Measurements from ENCODE around the gene CCDC187. TPM values are rescaled to one million over a fixed set of nuclear protein-coding genes. Genes with fewer than 3 reads are reported as not detected.

CCDC187 gene
- total RNA-seq, 1 experiment from 2014 or later, result not detected

DNA sequence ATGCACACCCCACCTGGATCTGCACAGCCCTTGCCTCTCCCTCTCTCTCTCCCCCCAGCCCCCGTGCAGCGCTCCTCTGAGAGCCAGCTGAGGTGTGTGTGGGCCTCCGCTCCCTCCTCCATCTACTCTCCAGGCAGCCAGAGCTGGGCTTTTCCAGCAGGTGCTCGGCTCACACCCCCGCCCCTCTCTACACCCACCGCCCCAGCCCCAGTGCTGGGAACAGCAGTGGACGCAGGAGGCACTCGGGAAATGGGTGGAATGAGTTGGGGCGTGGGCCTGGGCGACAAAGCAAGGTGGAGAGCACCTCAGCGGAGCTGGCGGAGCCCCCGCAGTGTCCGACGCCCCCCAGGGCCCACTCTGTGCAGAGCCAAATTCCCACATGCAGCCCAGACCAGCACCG, 85.6 kb downstream of the CCDC187 start:
- H3K4me3 Mint-ChIP-seq (ENCODE audit: unreplicated experiment), result no peak overlapping the region
- POLR2A ChIA-PET, result interaction anchor here (0.5 to 0.6 kb wide), 2 partner anchors 11 to 911 kb away, joined by 3 read pairs; no protein-coding TSS in a partner anchor

DNA sequence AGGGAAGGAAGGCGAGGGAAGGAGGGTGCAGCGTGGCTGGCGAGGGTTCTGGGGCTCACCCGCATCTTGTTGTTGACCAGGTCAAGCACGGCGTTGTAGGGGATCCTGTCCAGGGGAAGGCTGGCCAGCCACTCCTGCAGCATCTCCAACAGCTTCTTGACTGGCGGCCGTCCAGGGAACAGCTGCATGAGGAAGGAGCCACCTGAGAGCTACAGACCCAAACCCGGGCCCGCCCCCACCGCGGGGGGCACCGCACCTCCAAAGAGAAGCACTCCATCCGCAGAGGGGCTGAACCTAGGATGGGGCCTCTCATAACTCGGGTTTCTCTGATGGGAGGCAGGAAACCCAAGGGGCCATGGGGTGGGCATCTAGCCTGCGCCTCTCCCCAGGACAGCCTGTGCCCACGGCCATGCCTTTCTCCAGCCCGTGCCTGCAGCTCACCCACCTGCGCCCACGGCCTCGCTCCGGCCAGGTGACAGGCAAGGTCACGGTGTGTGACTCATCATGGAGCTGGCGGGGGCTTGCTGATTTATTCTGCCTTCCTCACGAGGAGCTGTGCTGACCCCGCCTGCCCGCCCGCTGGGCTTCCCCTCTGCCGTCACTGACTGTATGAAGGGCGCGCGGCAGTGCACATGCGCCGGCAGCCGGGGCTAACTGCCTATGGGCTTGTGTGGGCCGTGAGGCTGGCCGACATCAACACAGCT, 87.2 kb downstream of the CCDC187 start:
- H3K9me3 Mint-ChIP-seq (ENCODE audit: unreplicated experiment), result no peaks in the 10 kb centered on the region
- TF ChIP-seq, protein P1, sequence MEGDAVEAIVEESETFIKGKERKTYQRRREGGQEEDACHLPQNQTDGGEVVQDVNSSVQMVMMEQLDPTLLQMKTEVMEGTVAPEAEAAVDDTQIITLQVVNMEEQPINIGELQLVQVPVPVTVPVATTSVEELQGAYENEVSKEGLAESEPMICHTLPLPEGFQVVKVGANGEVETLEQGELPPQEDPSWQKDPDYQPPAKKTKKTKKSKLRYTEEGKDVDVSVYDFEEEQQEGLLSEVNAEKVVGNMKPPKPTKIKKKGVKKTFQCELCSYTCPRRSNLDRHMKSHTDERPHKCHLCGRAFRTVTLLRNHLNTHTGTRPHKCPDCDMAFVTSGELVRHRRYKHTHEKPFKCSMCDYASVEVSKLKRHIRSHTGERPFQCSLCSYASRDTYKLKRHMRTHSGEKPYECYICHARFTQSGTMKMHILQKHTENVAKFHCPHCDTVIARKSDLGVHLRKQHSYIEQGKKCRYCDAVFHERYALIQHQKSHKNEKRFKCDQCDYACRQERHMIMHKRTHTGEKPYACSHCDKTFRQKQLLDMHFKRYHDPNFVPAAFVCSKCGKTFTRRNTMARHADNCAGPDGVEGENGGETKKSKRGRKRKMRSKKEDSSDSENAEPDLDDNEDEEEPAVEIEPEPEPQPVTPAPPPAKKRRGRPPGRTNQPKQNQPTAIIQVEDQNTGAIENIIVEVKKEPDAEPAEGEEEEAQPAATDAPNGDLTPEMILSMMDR (IDR thresholded peaks at IDR 0.05; ENCODE audit: unreplicated experiment), result no peak
- H3K4me1 Mint-ChIP-seq (ENCODE audit: insufficient read depth, unreplicated experiment), result peaks cover 22% of the 10 kb centered on the region
- intact Hi-C loops (cut with micrococcal nuclease), result no loop called here
- BruUV-seq (replicated peaks), result no TSS peak
- H3K4me3 Mint-ChIP-seq (ENCODE audit: unreplicated experiment), result no peak overlapping the region
- POLR2A ChIA-PET, result no interaction called here
- CTCF ChIA-PET, result interaction anchor here (0.8 to 2.7 kb wide), 4 partner anchors 9 to 94 kb away, joined by 3 to 13 read pairs (median 4); no protein-coding TSS in a partner anchor
- no peak overlapping the region for H3K27ac Mint-ChIP-seq (ENCODE audit: low read depth, unreplicated experiment)
- peaks cover 60% of the 10 kb centered on the region for H3K36me3 Mint-ChIP-seq (ENCODE audit: insufficient read depth, unreplicated experiment)
- DNase-seq (ENCODE audit: unreplicated experiment), result no peak
- no peaks in the 10 kb centered on the region for H3K27me3 Mint-ChIP-seq (ENCODE audit: insufficient read depth, unreplicated experiment)

More for the DNA sequence above, 85.6 kb downstream of the CCDC187 start:
- intact Hi-C loops (cut with micrococcal nuclease), result no loop called here
- BruUV-seq (replicated peaks), result no TSS peak
- Mint-ChIP-seq H3K27me3 (ENCODE audit: insufficient read depth, unreplicated experiment) (no peaks in the 10 kb centered on the region), H3K27ac (ENCODE audit: low read depth, unreplicated experiment) (no peak overlapping the region), H3K9me3 (ENCODE audit: unreplicated experiment) (no peaks in the 10 kb centered on the region), H3K36me3 (ENCODE audit: insufficient read depth, unreplicated experiment) (peaks cover 70% of the 10 kb centered on the region), H3K4me1 (ENCODE audit: insufficient read depth, unreplicated experiment) (peaks cover 22% of the 10 kb centered on the region)
- CTCF ChIA-PET, result interaction anchor here (1.0 to 1.5 kb wide), 3 partner anchors 8 to 16 kb away, joined by 3 to 7 read pairs (median 3); no protein-coding TSS in a partner anchor
- TF ChIP-seq, protein P1 (IDR thresholded peaks at IDR 0.05; ENCODE audit: unreplicated experiment), result no peak
- DNase-seq (ENCODE audit: unreplicated experiment), result no peak

DNA sequence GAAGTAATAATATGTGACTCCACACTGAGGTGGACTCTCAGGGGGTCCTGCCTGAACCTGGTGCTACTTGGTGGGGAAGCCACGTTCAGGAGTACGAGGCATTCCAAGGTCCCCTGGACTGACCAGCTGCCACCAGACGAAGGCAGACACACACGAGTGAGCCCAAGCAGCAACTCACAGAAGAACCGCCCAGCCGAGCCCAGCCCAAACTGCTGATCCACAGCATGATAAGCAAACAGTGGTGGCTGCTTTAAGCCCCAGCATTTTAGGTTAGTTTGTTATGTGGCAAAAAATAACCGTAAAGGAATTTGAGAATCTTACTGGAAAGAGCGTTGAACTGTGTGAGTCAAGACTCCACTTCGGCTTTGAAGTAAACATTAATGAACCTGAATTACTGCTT, 90.2 kb downstream of the CCDC187 start:
- Mint-ChIP-seq H3K9me3 (ENCODE audit: unreplicated experiment) (no peaks in the 10 kb centered on the region), H3K4me1 (ENCODE audit: insufficient read depth, unreplicated experiment) (peaks cover 1% of the 10 kb centered on the region), H3K36me3 (ENCODE audit: insufficient read depth, unreplicated experiment) (peaks cover 58% of the 10 kb centered on the region), H3K4me3 (ENCODE audit: unreplicated experiment) (no peak overlapping the region), H3K27ac (ENCODE audit: low read depth, unreplicated experiment) (no peak overlapping the region), H3K27me3 (ENCODE audit: insufficient read depth, unreplicated experiment) (no peaks in the 10 kb centered on the region)
- TF ChIP-seq, protein P1 (IDR thresholded peaks at IDR 0.05; ENCODE audit: unreplicated experiment), result no peak
- no peak for DNase-seq (ENCODE audit: unreplicated experiment)
- no TSS peak for BruUV-seq (replicated peaks)
- ChIA-PET POLR2A (no interaction called here), CTCF (interaction anchor here (0.9 kb wide), 1 partner anchor 13 kb away, joined by 3 read pairs; no protein-coding TSS in a partner anchor)
- intact Hi-C loops (cut with micrococcal nuclease), result no loop called here

DNA sequence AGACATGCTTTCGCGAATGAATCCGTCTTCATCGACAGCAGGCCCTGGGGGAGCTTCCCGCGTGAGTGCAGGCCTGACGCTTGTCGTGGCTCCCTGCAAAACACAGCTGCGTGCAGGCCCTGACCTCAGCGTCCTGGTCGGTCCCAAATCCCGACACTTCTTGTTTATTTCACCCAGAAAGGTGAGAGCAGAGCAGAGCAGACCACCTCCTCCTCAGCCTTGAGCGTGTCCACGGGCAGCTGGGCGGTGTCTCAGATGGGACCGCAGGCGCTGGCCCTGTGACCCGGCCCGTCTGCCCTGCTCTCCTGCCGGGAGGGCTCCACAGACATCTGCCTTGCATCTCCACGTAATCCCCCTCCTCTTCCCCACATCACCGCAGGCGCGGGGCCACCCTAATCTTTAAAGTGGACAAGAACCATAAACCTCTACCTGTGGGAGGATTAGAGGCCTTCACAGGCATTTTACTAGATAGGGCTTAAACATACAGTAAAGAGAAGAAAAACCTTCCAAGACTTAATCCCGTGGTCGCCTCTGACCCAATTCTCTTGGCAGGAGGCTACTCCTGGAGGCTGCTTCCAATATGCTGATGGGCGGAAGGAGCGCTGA, 91.4 kb downstream of the CCDC187 start:
- H3K4me1 Mint-ChIP-seq (ENCODE audit: insufficient read depth, unreplicated experiment), result no peaks in the 10 kb centered on the region
- intact Hi-C loops (cut with micrococcal nuclease), result no loop called here
- H3K9me3 Mint-ChIP-seq (ENCODE audit: unreplicated experiment), result no peaks in the 10 kb centered on the region
- POLR2A ChIA-PET, result no interaction called here
- TF ChIP-seq, protein P1 (IDR thresholded peaks at IDR 0.05; ENCODE audit: unreplicated experiment), result no peak
- CTCF ChIA-PET, result interaction anchor here (0.7 kb wide), 2 partner anchors 13 to 42 kb away, joined by 3 to 4 read pairs; no protein-coding TSS in a partner anchor
- no peaks in the 10 kb centered on the region for H3K27me3 Mint-ChIP-seq (ENCODE audit: insufficient read depth, unreplicated experiment)
- DNase-seq (ENCODE audit: unreplicated experiment), result no peak
- H3K36me3 Mint-ChIP-seq (ENCODE audit: insufficient read depth, unreplicated experiment), result peaks cover 54% of the 10 kb centered on the region
- no peak overlapping the region for H3K4me3 Mint-ChIP-seq (ENCODE audit: unreplicated experiment)
- no TSS peak for BruUV-seq (replicated peaks)
- H3K27ac Mint-ChIP-seq (ENCODE audit: low read depth, unreplicated experiment), result no peak overlapping the region

All from MCF 10A (cell line).